ENCODE measurements around the gene OR4K14.
"Not testable (repeated sequence)": the region's sequence is repeated elsewhere in the genome, so short reads cannot be mapped to it uniquely, and the experiment has no call there.

The OR4K14 gene

GRCh38 chr14:20019257-20019865 is at the start of gene OR4K14:
OR4K14 (minus strand) TSS chr14:20019307; CDS start chr14:20015193, 4,114 bp downstream.
- no peak for DNase-seq (ENCODE audit: extremely low spot score, insufficient read length, low read depth)
- FAIRE-seq: no peak

DNA sequence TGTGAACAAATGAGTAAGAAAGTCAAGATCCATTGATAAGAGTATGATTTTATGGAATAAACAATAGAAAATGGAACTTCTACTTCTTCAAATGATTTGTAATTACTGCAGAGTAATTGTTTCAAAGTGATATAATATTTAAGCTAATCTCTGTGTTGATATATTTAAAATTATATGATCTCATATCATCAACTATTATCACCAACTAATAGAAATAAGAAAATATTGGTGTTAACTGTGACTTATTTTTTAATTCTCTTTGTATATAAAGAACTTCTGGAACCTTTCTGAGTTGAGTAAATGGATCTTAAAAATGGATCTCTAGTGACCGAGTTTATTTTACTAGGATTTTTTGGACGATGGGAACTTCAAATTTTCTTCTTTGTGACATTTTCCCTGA is 40.6 kb upstream of the OR4K14 start, which contains the start of gene OR4L1:
TSS of gene OR4L1 (plus strand) at position 301 of the 400 bp plus-strand sequence. CDS start at position 301, 0 bp downstream.
- DNase-seq (ENCODE audit: extremely low spot score, insufficient read length, low read depth): no peak
- no peak for FAIRE-seq

DNA sequence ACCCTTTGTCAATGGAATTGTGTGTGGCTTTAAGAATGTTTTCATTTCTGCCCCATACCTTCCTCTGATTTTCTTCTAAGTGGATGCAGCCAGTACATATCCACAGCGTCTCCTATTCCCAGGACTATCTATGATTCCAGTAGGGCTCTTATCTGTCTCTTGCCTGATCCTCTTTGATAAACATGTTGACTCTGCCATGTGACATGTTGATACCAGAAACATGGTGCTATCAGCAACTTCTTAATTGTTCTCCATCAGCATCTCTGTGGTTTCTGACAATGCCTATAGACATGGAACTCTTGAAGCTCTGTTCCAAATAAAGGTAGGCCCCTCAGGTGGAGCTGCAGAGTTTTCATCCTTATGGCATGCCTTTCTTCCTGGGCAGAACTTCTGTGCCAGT is 29.1 kb upstream of the OR4K14 start:
- no peak for FAIRE-seq
- no peak for DNase-seq (ENCODE audit: extremely low spot score, insufficient read length, low read depth)

GRCh38 chr14:20044243-20044642 is 25.1 kb upstream of the OR4K14 start:
- FAIRE-seq (no peak), DNase-seq (ENCODE audit: extremely low spot score, insufficient read length, low read depth) (no peak)

DNA sequence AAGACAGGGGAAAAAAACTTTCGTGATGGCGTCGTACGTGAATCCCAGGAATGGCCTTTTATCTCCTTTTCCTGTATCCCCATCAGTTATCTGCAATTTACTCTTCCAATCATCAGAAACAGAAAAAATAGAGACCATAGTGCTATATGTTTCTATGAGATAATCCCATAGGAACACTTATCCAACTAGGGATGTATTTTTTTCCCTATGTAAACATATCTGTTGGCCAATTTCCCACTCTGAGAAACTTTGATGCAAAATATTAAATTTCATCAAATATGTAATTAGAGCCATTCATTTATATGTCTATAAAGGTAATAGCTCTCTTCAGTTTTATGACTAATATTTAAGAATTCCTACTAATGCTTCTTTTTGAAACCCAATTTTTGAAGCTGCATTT is 16.8 kb upstream of the OR4K14 start, which contains the start of gene OR4K13:
TSS of gene OR4K13 (minus strand) at position 101 of the 400 bp plus-strand sequence. CDS start 1,280 bp downstream, outside the sequence.
- DNase-seq (ENCODE audit: extremely low spot score, insufficient read length, low read depth): no peak
- FAIRE-seq: no peak

- FAIRE-seq: no peak
- no peak for DNase-seq (ENCODE audit: extremely low spot score, insufficient read length, low read depth)
Measured at GRCh38 chr14:20035449-20035848, 16.3 kb upstream of the OR4K14 start.

DNA sequence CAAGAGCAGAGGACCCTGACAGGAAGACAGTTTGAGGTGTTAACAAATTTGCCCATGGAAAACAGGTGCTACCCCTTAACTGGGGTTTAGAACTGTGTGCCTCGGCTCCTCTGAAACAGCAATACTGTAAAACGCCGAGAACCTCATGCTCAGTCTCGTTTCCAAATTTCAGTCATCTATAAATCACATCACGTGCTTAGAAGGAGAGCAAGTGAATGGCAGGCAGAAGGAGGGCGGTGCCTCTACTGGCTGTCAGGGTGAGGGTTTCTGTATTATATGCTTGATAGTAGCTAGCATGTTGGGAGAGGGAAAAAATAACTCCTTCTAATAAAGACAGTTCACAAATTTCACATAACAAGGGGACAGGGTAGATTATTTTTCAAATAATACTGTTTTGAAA is 12.0 kb upstream of the OR4K14 start:
- DNase-seq (ENCODE audit: extremely low spot score, insufficient read length, low read depth): no peak
- FAIRE-seq: no peak

DNA sequence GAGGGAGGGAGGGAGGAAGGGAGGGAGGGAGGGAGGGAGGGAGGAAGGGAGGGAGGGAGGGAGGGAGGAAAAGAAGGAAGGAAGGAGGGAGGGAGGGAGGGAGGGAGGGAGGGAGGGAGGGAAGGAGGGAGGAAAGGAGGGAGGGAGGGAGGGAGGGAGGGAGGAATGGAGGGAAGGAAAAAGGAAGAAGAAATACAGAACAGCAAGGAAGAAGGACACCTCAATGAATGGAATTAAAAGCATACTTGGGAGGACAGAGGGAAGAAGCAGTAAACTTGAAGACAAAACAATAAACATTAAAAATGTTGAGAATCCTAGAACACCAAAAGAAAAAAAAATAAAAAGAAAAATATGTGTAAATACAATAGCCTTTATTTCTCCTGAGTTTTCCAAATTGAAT is 11.0 kb downstream of the OR4K14 start:
- FAIRE-seq: no peak
- DNase-seq (ENCODE audit: extremely low spot score, insufficient read length, low read depth): no peak

DNA sequence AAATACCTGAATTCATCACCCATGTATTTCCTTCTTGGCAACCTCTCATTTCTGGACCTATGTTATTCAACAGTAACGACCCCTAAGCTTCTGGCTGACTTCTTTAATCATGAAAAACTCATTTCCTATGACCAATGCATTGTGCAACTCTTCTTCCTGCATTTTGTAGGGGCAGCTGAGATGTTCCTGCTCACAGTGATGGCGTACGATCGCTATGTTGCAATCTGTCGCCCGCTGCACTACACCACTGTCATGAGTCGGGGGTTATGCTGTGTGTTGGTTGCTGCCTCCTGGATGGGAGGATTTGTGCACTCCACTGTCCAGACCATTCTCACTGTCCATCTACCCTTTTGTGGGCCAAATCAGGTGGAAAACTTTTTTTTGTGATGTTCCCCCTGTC is 16.8 kb downstream of the OR4K14 start:
- FAIRE-seq: no peak

GRCh38 chr14:20001863-20002262 is 17.2 kb downstream of the OR4K14 start, which contains the start of gene OR4Q2:
OR4Q2 (plus strand) TSS chr14:20002163.
- FAIRE-seq (no peak), DNase-seq (ENCODE audit: extremely low spot score, insufficient read length, low read depth) (no peak)

More for the DNA sequence above, 16.8 kb downstream of the OR4K14 start:
- DNase-seq (ENCODE audit: extremely low spot score, insufficient read length, low read depth): no peak

- no peak for DNase-seq (ENCODE audit: extremely low spot score, insufficient read length, low read depth)
- no peak for FAIRE-seq
Measured at GRCh38 chr14:19993438-19993837, 25.7 kb downstream of the OR4K14 start.

DNA sequence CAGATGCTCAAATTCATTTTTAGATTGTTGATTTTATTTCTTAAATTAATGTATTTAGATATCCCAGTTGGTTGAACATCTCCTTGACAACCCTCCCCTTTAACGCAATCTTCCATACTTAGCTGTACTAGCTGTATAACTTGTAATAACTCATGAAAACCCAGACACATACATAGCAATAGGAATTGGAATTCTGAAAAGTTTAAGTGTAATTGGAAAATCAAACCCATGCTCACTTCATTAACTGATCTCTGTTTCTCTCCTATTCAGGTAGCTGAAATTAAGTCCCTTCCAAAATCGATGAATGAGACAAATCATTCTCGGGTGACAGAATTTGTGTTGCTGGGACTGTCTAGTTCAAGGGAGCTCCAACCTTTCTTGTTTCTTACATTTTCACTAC is 43.8 kb downstream of the OR4K14 start, which contains the start of gene OR4K15:
TSS of gene OR4K15 (plus strand) at position 301 of the 400 bp plus-strand sequence. CDS start at position 301, 0 bp downstream.
- FAIRE-seq (no peak), DNase-seq (ENCODE audit: extremely low spot score, insufficient read length, low read depth) (no peak)

DNA sequence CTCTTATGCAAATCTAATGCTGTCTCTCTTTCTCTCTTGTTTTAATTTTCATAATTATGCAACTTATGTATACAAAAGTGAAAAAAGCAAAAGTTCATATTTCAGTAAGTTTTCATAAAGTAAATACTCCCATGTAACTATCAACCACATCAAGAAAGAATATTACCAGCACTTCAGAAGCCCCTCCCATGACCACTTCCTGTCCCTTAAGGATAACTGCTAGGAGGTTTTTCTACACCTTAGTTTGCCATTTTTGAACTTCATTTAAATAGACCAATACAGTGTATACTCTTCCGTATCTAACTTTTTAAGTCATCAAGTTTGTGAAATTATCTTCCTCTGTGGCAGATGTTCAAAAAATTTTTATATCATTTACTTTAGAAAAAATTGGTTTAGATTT is 44.3 kb downstream of the OR4K14 start:
- DNase-seq (ENCODE audit: extremely low spot score, insufficient read length, low read depth) (no peak), FAIRE-seq (no peak)

GRCh38 chr14:19969735-19970134 is 49.4 kb downstream of the OR4K14 start:
- not testable (repeated sequence) for DNase-seq (ENCODE audit: extremely low spot score, insufficient read length, low read depth); FAIRE-seq
